GM19463 (cell line): ENCODE data around the gene RAB4B.
A peak's percentile ranks its signal among the peaks of the same experiment; 100 is the strongest.
"Not testable (repeated sequence)": the region's sequence is repeated elsewhere in the genome, so short reads cannot be mapped to it uniquely, and the experiment has no call there.

Experiments used
- ATAC-seq: cut with Tn5 transposase; IDR thresholded peaks from one replicate; pipeline ENCODE4 v1.9.1; 2021; ENCODE audit warnings: mild to moderate bottlenecking, moderate library complexity; ENCODE audit not compliant: unreplicated experiment

RAB4B gene

DNA sequence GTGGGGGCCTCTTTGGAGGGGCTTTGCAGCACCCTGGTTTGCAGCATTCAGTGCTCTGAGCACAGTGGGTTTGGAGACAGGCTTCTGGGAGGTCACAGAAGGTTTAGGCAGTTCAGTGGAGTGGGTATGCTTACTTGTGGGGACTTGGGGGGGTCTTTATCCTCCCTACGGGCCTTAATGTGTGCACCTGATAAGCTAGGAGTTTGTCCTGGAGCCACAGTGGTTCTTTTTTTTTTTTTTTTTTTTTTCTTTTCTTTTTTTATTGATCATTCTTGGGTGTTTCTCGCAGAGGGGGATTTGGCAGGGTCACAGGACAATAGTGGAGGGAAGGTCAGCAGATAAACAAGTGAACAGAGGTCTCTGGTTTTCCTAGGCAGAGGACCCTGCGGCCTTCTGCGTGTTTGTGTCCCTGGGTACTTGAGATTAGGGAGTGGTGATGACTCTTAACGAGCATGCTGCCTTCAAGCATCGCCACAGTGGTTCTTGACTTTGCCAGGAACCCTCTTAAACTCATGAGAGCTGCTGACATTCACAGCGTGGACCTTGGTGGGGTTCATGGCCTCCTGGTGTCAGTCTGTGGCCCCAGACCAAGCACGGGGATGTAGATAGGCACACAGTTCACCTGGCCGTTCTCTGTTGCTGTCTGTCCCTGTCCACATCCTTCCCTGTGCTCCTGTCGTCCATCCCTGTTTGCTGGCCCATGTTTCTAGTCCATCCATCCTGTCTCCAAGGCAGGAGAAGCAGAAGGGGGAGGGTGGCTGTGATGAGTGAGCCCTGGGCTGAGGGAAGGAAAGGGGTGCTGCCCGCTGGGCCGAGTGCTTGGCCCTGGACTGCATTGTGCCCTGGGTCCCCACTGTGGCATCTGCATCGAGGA is 23.6 kb downstream of the RAB4B start:
- no peak for ATAC-seq

DNA sequence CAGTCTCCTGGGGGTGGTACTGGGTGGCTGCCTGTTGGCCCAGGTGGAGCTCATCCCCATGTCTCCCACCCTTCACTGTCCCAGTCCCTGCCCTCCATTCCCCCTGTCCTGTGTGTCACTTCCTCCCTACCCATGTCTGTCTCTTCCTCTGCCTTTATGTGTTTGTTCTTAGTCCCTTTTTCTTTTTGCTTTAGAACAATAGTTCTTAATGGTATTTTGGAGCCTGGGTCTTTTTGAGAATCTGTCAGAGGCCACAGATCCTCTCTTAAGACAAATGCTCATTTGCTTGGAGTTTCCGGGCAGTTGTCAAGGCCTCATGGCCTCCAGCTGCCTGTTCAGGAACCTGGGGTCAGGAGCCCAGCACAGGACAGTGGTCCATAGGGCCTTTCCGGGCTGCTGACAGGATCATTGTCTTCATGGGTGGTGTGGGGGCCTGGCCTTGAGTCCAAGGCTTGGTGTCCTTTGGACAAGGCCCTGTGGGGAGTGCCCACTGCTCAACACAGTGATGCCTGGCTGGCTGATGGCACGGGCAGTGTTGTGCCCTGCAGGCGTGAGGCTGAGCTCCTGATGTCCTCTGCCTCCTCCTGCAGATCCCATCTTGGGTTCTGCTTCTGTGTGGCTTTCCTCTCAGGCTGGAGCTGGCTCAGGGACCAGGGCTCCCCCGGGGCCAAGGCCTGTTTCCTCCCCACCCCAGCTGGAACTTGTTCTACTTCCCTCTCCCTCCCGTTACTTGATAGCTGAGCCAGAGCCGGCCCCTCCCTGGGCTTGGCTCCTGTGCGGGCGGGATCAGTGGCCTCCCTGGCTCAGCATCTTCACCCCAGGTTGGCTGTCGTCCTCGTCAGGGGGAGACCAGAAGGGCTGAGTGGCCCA is 24.5 kb downstream of the RAB4B start:
- ATAC-seq: no peak

DNA sequence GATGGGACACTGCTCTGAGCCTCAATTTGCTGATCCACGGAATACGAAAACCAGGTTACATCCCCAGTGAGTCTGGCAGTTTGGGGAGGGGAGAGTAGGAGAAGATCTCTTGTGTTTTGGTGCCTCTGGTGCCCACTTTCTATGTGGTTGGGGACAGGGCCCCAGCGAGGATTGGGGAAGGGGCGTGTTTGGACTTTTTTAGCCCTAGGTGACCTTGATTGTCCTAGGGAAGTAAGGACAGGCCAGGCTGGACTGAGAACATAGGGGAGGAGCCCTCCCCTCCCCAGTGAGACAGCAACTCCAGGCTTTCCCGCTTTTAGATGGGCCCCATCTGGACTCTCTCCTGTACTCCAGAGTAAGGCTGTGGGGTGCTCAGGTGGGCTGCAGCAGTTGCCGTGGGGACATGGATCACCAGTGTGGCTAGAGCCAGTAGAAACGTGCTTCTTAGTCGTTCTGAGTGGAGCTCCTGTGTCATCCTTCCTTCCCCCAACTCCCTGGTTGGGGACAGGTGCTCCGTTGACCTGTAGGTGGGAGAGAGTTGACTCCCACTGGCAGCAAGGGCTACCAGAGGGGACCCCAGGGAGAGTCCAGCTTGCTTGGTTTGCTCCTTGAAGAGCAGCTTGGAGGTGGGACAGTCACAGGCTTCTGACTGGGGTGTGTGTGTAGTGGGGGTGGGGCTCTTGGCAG is 25.3 kb downstream of the RAB4B start:
- no peak for ATAC-seq

DNA sequence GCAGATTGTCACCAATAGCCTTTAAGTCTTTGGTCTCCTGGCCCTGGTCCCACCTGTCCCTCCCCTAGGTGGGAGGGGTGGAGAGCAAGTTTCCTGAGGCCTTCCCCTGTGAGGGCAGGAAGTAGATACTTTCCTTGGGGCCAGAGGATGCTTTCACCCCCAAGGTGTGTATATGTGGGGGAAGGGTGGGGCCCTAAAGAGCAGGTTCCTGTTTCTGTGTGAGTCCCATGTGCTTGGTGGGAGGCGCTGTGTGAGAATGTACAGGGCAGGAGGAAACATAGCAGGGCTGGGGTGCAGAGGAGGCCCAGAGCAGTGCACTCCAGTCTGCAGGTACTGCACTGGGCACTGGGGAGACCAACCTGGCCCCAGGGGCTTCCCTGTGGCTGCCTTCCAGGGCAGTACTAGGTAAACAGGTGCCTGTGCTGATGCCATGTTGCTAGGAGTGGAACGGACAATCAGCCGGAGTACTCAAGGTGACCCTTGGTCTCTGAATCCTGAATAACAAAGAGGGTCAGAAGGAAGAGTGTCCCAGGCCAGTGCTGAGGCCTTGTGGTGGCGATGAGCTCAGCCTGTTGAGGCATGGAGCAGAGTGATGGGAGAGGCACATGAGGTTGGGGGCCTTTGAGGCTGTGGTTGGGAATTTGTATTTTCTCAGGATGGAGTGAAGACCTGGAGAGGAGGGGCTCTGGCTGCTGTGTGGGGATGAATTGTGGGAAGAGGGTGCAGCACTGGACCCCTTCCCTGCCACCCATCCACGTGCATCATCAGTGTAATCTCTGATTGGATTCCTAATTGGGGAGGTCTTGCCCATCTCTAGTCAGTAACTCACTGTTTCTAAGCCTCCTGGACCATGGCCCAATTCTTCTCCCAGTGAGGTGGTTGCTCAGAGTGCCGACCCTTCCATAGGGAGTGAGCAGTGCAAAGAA is 26.1 kb downstream of the RAB4B start:
- no peak for ATAC-seq

DNA sequence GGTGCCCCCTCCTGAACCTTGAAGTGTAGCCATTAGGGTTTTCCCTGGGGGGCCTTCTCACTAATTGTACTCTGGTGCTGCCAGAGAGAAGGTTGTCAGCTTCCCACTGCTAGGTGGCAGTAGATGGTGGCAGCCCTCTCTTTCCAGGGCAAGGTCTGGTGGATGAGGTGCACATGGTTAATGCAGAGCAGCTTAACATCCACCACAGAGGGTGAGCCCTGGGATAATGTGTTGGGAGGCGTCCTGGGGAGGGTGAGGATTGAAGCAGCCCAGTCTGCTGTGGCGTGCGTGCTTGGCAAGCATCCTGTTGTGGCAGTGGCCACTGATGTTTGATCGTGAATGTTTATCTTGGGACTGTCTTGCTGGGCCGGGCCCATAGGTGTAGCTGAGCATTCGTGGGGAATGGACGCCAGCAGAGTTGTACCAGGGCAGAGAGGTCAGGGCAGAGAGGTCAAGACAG is 26.8 kb downstream of the RAB4B start:
- ATAC-seq: no peak

DNA sequence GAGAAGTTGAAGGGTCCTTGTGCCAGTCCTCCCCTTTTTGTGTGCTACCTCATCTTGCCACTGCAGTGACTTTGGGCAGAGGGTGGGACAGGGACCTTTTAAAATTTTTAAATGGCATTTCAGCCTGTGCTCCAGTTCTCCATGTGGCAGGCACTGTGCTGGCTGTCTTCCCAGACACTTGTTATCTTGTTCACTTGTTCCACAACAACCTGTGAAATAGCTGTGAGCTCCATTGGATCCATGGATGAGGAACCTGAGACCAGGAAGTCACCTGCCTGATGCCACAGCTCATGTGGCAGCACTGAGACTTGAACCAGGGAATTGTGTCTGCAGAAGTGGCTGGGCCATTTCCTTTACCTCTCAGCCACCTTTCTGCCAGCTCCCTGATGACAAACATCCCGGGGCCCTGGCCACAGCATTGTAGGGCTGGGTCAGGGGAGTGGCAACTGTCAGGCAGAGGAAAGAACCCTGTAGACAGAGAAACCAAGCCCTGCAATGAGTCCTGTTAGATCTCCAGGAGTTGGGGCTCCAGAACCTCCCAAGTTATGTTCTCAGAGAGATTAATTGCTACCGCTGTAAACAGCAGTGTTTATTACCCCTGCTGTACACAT is 27.3 kb downstream of the RAB4B start:
- no peak for ATAC-seq

DNA sequence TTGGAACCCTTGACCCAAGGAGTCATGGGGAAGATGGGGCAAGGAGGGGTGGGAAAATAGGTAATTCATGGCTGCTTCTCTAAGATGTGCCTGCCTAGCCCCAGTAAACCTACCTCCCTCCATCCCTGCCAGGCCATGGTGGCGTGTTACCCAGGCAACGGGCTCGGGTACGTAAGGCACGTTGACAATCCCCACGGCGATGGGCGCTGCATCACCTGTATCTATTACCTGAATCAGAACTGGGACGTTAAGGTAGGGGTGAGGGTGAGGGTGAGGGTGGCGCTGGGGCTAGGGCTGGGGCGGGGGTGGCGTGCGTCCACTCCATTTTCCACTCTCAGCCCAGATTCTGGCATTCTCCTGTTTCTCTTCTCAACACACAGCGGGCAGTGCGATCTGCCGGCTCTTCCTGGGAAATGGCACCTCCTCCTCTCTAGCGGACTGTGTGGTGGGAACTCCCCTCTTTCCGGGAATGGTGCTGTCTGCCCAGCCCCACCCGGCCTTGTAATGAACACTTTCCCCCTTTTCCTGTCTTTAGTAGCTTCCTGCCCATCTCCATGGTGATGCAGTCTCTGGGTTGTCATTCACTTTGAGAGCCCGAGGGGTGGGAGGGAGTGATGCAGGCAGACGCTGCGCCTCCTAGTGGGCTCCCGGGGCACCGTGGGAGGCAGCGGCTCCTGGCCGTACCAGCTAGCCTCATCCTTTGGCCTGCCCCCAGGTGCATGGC is 28.5 kb downstream of the RAB4B start:
- peak; percentile 46 for ATAC-seq

DNA sequence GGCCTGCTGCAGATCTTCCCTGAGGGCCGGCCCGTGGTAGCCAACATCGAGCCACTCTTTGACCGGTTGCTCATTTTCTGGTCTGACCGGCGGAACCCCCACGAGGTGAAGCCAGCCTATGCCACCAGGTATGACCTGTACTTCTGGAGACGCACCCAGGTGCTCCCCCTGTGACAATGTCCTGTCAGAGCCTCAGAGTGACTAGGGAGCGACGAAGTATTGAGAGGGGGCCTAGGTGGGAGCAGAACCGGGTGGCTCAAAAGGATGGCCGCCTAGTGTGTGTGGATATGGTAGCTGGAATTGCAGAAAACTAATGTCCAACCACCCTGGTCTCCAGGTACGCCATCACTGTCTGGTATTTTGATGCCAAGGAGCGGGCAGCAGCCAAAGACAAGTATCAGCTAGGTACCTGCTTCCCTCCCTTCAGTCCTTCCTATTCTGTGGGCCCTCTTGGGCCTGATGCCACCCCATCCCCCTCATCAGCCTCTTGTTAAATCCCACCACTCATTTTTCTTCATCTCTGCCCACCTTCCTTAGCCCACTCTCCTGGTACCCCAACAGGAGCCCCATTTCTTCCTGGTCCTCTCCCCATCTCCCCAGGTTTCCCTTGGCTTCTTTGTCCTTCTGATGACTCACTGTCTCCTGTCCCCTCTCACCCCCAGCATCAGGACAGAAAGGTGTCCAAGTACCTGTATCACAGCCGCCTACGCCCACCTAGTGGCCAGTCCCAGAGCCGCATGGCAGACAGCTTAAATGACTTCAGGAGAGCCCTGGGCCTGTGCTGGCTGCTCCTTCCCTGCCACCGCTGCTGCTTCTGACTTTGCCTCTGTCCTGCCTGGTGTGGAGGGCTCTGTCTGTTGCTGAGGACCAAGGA is 29.3 kb downstream of the RAB4B start:
- no peak for ATAC-seq

DNA sequence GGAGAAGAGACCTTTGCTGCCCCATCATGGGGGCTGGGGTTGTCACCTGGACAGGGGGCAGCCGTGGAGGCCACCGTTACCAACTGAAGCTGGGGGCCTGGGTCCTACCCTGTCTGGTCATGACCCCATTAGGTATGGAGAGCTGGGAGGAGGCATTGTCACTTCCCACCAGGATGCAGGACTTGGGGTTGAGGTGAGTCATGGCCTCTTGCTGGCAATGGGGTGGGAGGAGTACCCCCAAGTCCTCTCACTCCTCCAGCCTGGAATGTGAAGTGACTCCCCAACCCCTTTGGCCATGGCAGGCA is 29.9 kb downstream of the RAB4B start:
- no peak for ATAC-seq

DNA sequence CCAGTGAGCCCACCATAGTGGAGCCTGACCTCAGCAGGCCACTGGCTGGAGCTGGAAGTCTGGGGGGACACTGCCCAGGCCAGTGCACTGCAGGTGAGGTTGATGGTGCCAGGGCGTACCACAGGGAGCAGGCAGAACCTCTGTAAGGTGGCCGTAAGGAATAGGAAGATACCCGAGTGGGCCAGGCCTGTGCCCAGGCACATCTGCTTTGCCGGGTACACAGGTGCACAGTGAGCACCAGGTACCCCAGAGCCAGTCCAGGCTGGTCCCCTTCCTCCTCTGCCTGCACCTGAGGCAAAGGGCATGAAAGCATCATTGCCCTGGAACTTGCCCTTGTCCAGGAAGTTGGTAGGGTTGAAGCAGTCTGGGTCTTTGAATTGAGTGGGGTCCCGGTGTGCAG is 30.4 kb downstream of the RAB4B start:
- ATAC-seq: no peak

DNA sequence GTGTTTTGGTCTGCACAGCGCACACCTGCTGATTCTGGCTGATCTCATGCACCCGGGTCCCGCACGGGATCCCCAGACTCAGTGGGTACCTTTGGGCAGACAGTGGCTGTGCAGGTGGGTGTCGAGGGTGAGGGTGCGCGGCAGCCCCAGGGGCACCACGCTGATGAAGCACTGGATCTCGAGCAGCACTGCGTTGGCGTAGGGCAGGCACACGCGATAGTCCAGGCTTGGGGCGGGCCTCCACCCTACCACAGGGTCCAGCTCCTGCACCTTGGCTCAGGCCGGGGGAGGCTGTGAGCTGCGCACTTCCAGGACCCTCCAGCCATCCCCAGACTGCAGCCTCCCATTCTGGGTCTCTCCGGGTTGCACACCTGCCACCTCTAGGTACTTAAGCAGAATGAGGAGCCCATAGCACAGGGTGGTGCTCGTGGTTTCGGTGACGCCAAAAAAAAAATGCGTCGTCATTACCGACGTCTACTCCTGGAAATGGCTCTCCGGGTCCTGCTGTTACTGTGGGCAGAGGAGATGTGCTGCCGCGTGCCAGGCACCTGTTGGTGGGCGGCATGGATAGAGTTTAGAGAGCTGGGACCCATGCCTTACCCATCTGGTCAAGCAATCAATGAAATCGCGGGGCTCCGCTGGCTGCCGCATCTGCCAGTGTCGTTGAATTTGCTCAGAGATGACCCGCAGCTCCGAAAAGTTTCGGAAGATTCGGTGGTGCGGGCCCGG is 31.5 kb downstream of the RAB4B start:
- no peak for ATAC-seq

DNA sequence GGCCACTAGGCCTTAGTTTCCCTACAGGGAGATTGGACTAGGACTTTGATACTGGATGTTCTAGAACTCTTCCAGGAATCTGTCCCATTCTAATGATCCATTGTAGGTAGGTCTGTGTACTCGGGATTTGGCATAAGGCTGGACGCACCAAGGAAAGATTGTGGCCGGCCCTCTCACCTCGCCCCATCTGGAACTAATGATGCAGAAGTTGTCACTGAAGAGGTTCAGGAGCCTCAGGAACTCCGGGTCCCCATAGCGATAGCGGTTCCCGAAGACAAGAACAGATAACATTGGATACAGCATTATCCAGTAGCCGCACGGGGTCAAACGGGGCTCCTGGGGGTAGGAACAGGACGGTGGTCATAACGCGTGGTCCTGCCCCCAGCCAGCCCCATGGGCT is 32.1 kb downstream of the RAB4B start:
- ATAC-seq: no peak

DNA sequence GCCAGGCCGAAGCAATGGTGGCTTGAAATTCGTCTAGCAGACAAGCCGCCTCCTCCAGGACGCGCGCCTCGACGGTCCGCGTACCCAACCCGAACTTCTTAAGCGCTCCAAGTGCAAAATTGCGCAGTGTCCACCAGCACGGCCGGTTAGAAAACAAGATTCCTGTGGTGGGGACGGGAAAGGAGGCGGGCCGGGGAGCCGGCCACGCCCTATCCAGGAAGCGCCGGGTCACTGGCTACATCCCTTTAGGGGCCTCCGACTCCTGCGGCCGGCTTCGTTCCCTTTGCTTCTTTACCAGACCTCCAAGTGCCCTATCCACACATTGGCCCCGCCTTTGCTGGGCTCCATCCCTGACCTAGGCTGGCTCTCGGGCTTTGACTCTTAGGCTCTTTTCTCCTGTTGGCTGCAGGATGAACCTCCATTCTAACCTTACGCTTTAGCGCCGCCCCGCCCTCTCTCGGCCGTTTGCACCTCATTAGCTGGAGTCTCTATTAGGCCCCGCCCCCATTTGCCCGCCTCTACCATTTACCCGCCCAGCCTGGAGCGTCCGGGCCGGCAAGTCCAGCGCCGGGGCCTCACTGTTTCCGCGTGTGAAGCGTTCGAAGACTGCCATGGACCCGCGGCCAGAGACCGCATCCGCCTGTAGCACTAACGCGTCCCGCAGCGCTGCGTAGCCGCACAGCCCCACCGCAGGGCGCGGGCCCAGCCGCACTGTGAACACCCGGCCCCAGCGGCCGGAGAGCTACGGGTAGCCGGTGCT is 32.8 kb downstream of the RAB4B start:
- peak; percentile 72 for ATAC-seq

DNA sequence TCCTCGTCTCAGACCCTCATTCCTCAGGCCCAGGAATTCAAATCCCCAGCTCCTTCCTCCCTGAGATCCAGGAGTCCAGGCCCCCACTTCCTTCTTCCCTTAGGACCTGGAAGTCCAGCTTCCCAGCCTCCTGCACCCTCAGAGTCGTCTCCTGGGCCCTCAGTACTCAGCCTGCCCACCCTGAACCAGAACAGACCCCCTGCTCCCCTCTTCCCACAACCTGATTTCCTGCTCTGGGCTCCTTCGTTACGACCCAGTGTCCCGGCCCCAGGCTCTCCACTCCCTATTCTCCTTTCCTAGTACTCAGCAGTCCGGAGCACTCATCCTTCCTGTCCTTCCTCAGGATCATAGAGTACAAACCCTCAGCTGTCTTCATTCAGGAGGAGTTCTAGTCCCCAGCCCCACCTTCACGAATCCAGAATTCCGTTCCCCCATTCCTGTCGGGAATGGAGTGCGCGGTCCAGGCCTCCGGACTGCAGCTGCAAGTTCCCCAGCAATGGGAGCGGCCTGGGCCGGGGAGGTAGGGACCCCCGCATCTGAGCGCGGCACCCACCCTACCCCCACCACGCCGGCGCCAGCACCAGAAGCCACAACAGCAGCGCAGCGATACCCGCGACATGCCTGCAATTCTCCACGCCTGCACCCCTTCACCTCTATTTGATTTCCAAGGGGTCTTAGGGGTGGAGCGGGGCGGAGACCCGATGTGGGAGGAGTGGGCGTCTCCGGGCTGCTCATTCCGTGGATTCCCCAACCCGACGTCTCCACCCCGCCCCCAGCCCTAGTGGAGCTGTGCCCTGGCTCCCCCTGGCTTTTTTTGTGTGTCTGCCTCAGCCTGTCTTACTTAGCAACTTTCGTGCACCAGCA is 33.7 kb downstream of the RAB4B start:
- ATAC-seq: no peak

DNA sequence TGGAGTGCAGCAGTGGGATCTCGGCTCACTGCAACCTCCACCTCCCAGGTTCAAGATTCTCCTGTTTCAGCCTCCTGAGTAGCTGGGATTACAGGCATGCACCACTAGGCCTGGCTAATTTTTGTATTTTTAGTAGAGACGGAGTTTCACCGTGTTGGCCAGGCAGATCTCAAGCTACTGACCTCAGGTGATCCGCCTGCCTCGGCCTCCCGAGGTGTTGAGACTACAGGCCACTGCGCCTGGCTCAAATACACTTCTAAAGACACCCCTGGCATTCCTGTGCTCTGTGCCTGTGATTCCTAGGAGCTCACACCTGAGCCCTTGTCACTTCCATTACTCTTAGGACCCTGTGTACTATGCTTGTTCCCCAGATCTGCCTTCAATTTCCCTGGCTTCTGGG is 34.5 kb downstream of the RAB4B start:
- ATAC-seq: not testable (repeated sequence)

DNA sequence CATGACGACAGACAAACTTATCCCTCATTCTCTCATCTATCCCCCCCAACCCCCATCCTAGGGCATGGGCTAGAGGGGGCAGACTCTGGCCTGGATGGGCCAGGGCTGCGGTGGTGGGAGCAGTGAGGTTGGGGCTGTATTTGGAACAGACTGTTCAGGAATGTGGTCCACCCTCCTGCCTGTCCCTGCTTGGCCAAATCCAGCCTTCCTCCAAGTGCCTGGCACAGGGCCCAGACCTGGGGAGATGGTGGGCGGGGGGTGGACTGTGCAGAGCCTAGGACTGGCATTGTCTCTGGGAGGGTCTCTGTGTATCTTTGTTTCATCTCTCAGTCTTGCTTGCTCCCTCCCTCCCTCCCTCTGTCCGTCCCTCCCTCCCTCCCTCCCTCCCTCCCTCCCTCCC is 35.1 kb downstream of the RAB4B start:
- no peak for ATAC-seq
